WTC11 (cell line): Measurements from ENCODE around the gene ARHGAP45. TPM values are rescaled to one million over a fixed set of nuclear protein-coding genes. Genes with fewer than 3 reads are reported as not detected.

Experiments used
- ATAC-seq: fragments of 200-7000 bp; cut with Tn5 transposase; 2 replicates; pipeline ENCODE4 v1.10.0; 2021; ENCODE audit warnings: mild to moderate bottlenecking, moderate library complexity
- CTCF ChIA-PET: fragments of 300-600 bp; sonication (Branson Sonifier 250); formaldehyde crosslinking; loops from one replicate; lab custom pipeline; 2021; ENCODE audit warnings: antibody characterized with exemption; lab: Charles Lee
- POLR2A ChIA-PET: fragments of 350-600 bp; sonication (Branson Sonifier 250); formaldehyde crosslinking; loops from one replicate; lab custom pipeline; 2021; ENCODE audit warnings: antibody characterized with exemption; lab: Charles Lee
- DNase-seq: peaks from one replicate; pipeline ENCODE4 v3.0.0; 2021; ENCODE audit warnings: low spot score
- H3K27ac Mint-ChIP-seq: 2 replicates; pipeline ENCODE4 v1.8.0; 2021; ENCODE audit warnings: mixed read lengths
- H3K27me3 Mint-ChIP-seq: 2 replicates; pipeline ENCODE4 v1.8.0; 2021; ENCODE audit warnings: low read depth, mild to moderate bottlenecking, moderate library complexity, mixed read lengths
- H3K36me3 Mint-ChIP-seq: 2 replicates; pipeline ENCODE4 v1.8.0; 2021; ENCODE audit warnings: mixed read lengths
- H3K4me1 Mint-ChIP-seq: 2 replicates; pipeline ENCODE4 v1.8.0; 2022; ENCODE audit warnings: mixed read lengths
- H3K4me3 Mint-ChIP-seq: 2 replicates; pipeline ENCODE4 v1.8.0; 2021; ENCODE audit warnings: mild to moderate bottlenecking, moderate library complexity, mixed read lengths
- H3K9me3 Mint-ChIP-seq: 2 replicates; pipeline ENCODE4 v1.8.0; 2021; ENCODE audit warnings: mixed read lengths
- ATF2 ChIP-seq: sonication (generic); formaldehyde crosslinking; IDR thresholded peaks from 2 replicates; pipeline ENCODE4 v1.8.1; 2022; ENCODE audit warnings: low read depth, missing genetic modification reagents, borderline replicate concordance
- E2F5 ChIP-seq: sonication (generic); formaldehyde crosslinking; IDR thresholded peaks from 2 replicates; pipeline ENCODE4 v1.8.1; 2022; ENCODE audit warnings: mild to moderate bottlenecking, moderate library complexity, missing genetic modification reagents
- ERG ChIP-seq: fragments of 250-450 bp; sonication (Bioruptor Pico); IDR thresholded peaks from 2 replicates; pipeline ENCODE4 v1.8.0; 2021; ENCODE audit warnings: mild to moderate bottlenecking
- FOXJ3 ChIP-seq: sonication (generic); formaldehyde crosslinking; IDR thresholded peaks from 2 replicates; pipeline ENCODE4 v1.9.0; 2021; ENCODE audit warnings: missing genetic modification reagents, mild to moderate bottlenecking, borderline replicate concordance
- FOXP1 ChIP-seq: sonication (generic); formaldehyde crosslinking; IDR thresholded peaks from 2 replicates; pipeline ENCODE4 v1.8.0; 2022; ENCODE audit warnings: missing genetic modification reagents, mild to moderate bottlenecking, moderate library complexity, borderline replicate concordance
- HMGXB4 ChIP-seq: sonication (generic); formaldehyde crosslinking; IDR thresholded peaks from 2 replicates; pipeline ENCODE4 v1.8.1; 2023; ENCODE audit warnings: mild to moderate bottlenecking, moderate library complexity, missing genetic modification reagents
- IRF1 ChIP-seq: sonication (generic); formaldehyde crosslinking; IDR thresholded peaks from 2 replicates; pipeline ENCODE4 v1.8.0; 2023; ENCODE audit warnings: missing genetic modification reagents
- JAZF1 ChIP-seq: fragments of 250-450 bp; sonication (Bioruptor Pico); IDR thresholded peaks from 2 replicates; pipeline ENCODE4 v1.9.0; 2021; ENCODE audit warnings: moderate library complexity, mild to moderate bottlenecking, inconsistent platforms
- KAT7 ChIP-seq: sonication (generic); formaldehyde crosslinking; IDR thresholded peaks from 2 replicates; pipeline ENCODE4 v1.8.1; 2023; ENCODE audit warnings: missing genetic modification reagents, mild to moderate bottlenecking, borderline replicate concordance
- MAX ChIP-seq: sonication (generic); formaldehyde crosslinking; IDR thresholded peaks from 2 replicates; pipeline ENCODE4 v1.8.0; 2022; ENCODE audit warnings: mild to moderate bottlenecking, missing genetic modification reagents
- MYBL2 ChIP-seq: sonication (generic); formaldehyde crosslinking; IDR thresholded peaks from 2 replicates; pipeline ENCODE4 v1.8.1; 2023; ENCODE audit warnings: mild to moderate bottlenecking, moderate library complexity, missing genetic modification reagents
- PRRX2 ChIP-seq: fragments of 250-450 bp; sonication (Bioruptor Pico); IDR thresholded peaks from 2 replicates; pipeline ENCODE4 v1.8.0; 2021; ENCODE audit warnings: mild to moderate bottlenecking
- RELA ChIP-seq: sonication (generic); formaldehyde crosslinking; IDR thresholded peaks from 2 replicates; pipeline ENCODE4 v1.8.1; 2022; ENCODE audit warnings: missing genetic modification reagents, mild to moderate bottlenecking, borderline replicate concordance
- SP1 ChIP-seq: sonication (generic); formaldehyde crosslinking; conservative IDR thresholded peaks from 2 replicates; pipeline ENCODE4 v1.8.1; 2022; ENCODE audit warnings: missing genetic modification reagents
- ZBTB21 ChIP-seq: sonication (generic); formaldehyde crosslinking; IDR thresholded peaks from 2 replicates; pipeline ENCODE4 v1.8.1; 2023; ENCODE audit warnings: mild to moderate bottlenecking, missing genetic modification reagents, borderline replicate concordance
- ZNF232 ChIP-seq: sonication (generic); formaldehyde crosslinking; IDR thresholded peaks from 2 replicates; pipeline ENCODE4 v1.8.0; 2022; ENCODE audit warnings: mild to moderate bottlenecking, missing genetic modification reagents
- ZNF416 ChIP-seq: fragments of 250-450 bp; sonication (Bioruptor Pico); IDR thresholded peaks from 2 replicates; pipeline ENCODE4 v1.9.0; 2021; ENCODE audit warnings: mild to moderate bottlenecking, inconsistent platforms
- ZNF512 ChIP-seq: sonication (generic); formaldehyde crosslinking; IDR thresholded peaks from 2 replicates; pipeline ENCODE4 v1.8.1; 2022; ENCODE audit warnings: missing genetic modification reagents, borderline replicate concordance
- total RNA-seq: library from RNA; stranded (reverse); gene quantifications from 3 replicates; pipeline ENCODE4 v1.2.3, GENCODE V29; 2021

ARHGAP45 gene
- total RNA-seq, 1 experiment from 2014 or later = 40.9 TPM

- no peak for TF ChIP-seq ZNF416
- no peak for TF ChIP-seq ZNF232 (CRISPR knock-in tag)
Measured at GRCh38 chr19:1111641-1112267, 44.8 kb downstream of the ARHGAP45 start (continued).

- no peaks in the 10 kb centered on the region for H3K36me3 Mint-ChIP-seq
- TF ChIP-seq ZBTB21 (CRISPR knock-in tag) (no peak), MAX (CRISPR knock-in tag) (0 out of 2 replicates have a peak, but pooled peaks have one; percentile 20), RELA (CRISPR knock-in tag) (0 out of 2 replicates have a peak, but pooled peaks have one; percentile 37), FOXP1 (CRISPR knock-in tag) (peak; percentile 64; the same call in 1 of the 2 replicates)
- TF ChIP-seq, all 79 proteins: peak for 3
- no peak overlapping the region; the same call in 1 of the 2 replicates for H3K27ac Mint-ChIP-seq
- no peaks in the 10 kb centered on the region for H3K27me3 Mint-ChIP-seq
- H3K4me3 Mint-ChIP-seq = no peak overlapping the region
- peaks cover 2% of the 10 kb centered on the region; the same call in 1 of the 2 replicates for H3K4me1 Mint-ChIP-seq
- ChIA-PET POLR2A (interaction anchor here (0.7 to 1.1 kb wide), 4 partner anchors 9 to 126 kb away, joined by 3 to 4 read pairs (median 4); partner anchors contain the start of genes ABCA7 and CBARP), CTCF (interaction anchor here (0.6 to 3.0 kb wide), 49 partner anchors 8 to 157 kb away, joined by 3 to 69 read pairs (median 7); partner anchors contain the start of genes ABCA7, ARHGAP45, CBARP and CIRBP)
- ATAC-seq (peak; percentile 57), DNase-seq (peak; percentile 84)
- H3K9me3 Mint-ChIP-seq = no peaks in the 10 kb centered on the region
Measured at GRCh38 chr19:1112268-1113029, 45.5 kb downstream of the ARHGAP45 start.

- ChIA-PET CTCF (interaction anchor here (0.6 to 3.0 kb wide), 53 partner anchors 9 to 156 kb away, joined by 3 to 69 read pairs (median 6); partner anchors contain the start of genes ABCA7, ARHGAP45, ATP5F1D and CBARP), POLR2A (interaction anchor here (0.8 to 1.1 kb wide), 4 partner anchors 10 to 156 kb away, joined by 3 to 4 read pairs (median 4); partner anchors contain the start of genes CBARP and CIRBP)
- H3K27ac Mint-ChIP-seq = no peak overlapping the region; the same call in 1 of the 2 replicates
- no peak overlapping the region for H3K4me3 Mint-ChIP-seq
- no peaks in the 10 kb centered on the region for H3K36me3 Mint-ChIP-seq
- H3K4me1 Mint-ChIP-seq = peaks cover 2% of the 10 kb centered on the region; the same call in 1 of the 2 replicates
- DNase-seq = peak; percentile 98
- ATAC-seq = peak; percentile 81
- H3K9me3 Mint-ChIP-seq = no peaks in the 10 kb centered on the region
- no peaks in the 10 kb centered on the region for H3K27me3 Mint-ChIP-seq
- TF ChIP-seq E2F5 (no peak), FOXJ3 (no peak), PRRX2 (no peak), ZNF512 (CRISPR knock-in tag) (no peak), ERG (no peak), JAZF1 (CRISPR knock-in tag) (no peak), ZBTB21 (CRISPR knock-in tag) (no peak), ATF2 (CRISPR knock-in tag) (no peak), SP1 (peak; percentile 96), KAT7 (no peak), MYBL2 (no peak), IRF1 (CRISPR knock-in tag) (no peak), HMGXB4 (CRISPR knock-in tag) (no peak)
Measured at GRCh38 chr19:1113030-1113985, 46.3 kb downstream of the ARHGAP45 start.
